GM19324 (cell line): ENCODE data around the gene SFRP4.

Experiments
- ATAC-seq: cut with Tn5 transposase; IDR thresholded peaks from one replicate; pipeline ENCODE4 v1.9.1; 2021; ENCODE audit warnings: mild to moderate bottlenecking, moderate library complexity; ENCODE audit not compliant: unreplicated experiment, low FRiP score

SFRP4 gene

GRCh38 chr7:37927773-37928444, 11.3 kb upstream of the SFRP4 start:
- no peak for ATAC-seq

DNA sequence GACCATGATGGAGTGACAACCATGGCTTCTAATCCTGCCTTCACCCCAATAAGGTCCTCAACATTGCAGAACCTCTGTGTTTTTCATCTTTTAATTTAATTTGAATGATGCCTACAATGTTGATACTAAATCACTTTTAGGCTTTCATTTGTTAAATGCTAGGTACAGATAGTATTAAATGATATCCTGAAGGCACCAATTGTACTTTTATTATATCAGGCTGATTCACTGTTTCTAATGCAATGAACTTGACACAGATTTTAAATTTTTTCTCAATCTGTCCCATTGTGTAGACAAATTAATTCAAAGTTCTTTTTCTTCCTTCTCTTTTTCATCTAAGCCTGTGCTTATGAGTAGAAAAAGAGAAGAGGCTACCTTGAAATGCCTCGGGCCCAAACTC, 9.0 kb upstream of the SFRP4 start:
- ATAC-seq: no peak

DNA sequence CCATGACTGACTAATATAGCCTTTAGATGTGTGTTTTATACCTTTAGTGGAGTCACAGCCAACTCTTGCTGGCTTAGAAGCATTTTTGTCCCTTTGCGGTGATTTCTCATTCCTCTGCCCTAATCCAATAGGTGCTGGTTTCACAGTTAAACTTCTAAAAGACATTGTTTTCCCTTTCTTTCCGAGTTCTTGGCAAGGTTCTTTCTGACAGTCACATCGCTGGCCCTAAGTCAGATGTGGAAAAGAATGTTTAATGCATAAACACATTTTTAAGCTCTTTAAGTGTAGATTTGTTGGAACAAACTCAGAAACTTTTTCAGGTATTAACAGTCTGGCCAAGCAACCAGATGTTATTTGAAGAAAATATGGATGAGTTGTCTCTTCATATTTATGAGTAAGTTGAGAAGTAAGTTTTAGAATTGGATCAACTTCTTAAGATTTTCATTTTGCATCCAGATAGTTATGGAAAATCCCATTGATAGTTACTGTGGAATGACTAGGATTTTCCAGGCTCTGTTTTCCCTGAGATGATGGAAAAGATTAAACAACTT, 7.9 kb upstream of the SFRP4 start:
- no peak for ATAC-seq

- no peak for ATAC-seq
Observed at GRCh38 chr7:37923996-37924395, 7.4 kb upstream of the SFRP4 start.

GRCh38 chr7:37921876-37922275, 5.3 kb upstream of the SFRP4 start:
- ATAC-seq: no peak

DNA sequence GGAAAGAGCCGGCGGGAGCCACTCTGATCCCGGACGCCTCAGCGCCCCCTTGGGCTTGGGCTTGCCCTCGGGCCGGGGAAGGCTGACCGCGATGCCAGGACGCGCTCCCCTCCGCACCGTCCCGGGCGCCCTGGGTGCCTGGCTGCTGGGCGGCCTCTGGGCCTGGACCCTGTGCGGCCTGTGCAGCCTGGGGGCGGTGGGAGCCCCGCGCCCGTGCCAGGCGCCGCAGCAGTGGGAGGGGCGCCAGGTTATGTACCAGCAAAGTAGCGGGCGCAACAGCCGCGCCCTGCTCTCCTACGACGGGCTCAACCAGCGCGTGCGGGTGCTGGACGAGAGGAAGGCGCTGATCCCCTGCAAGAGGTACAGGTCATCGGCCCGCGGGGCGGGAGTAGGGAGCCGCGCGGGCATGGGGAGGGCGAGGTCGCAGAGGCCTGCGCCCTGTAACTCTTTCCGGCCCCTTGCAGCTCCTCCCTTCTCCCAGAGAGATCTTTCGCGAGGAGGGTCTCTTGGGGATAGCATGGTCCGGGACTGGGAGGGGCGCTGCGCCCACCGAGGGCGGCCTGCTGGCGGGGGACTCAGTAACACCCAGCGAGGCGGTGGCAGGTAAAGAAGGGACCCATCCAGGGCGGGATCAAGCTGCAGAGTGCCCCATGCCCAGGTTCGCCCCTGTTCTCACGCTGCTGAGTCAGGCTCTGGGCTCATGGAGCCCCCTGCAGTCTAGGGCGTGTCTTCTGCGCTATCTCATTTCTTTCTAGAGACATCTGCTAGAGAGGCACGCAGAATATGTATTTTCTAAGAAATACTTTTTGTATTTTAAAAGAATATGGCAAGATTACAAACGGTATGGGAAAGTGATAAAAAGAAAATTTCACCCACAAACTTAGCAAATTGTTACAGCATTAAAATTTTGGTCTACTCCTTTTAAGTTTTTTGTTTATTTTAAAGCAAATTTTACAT, 4.5 kb upstream of the SFRP4 start:
- ATAC-seq: peak; percentile 66

DNA sequence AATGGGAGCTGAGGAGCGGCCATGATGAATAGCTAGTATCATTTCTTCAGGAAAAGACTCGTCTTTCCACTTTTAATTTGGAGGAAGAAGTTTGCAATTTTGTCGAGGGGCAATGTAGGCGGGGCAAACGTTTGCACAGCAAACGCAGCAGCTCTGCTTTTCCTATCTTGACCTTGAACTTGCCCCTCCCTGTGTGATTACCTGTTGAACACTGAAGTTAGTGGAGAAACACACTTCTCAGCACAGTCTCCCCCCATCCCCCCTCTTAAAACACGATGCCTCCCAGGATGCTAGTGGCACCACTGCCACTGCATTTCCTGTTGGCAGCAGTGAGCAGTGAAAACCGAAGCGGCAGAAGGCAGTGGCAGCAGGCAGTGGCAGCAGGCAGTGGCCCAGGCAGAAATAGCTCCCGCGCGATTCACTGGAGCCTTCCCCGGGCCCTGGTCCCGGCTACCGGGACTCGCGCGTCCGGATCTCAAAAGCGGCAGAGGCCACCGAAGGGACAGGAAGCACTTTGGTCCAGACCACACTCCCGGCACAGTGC, 3.8 kb upstream of the SFRP4 start, which contains the start of gene EPDR1:
EPDR1 (plus strand) TSS at position 336 of the 544 bp plus-strand sequence. CDS start 300 bp downstream, outside the sequence.
- peak; percentile 57 for ATAC-seq

GRCh38 chr7:37918526-37918925, 1.9 kb upstream of the SFRP4 start:
- ATAC-seq: no peak

DNA sequence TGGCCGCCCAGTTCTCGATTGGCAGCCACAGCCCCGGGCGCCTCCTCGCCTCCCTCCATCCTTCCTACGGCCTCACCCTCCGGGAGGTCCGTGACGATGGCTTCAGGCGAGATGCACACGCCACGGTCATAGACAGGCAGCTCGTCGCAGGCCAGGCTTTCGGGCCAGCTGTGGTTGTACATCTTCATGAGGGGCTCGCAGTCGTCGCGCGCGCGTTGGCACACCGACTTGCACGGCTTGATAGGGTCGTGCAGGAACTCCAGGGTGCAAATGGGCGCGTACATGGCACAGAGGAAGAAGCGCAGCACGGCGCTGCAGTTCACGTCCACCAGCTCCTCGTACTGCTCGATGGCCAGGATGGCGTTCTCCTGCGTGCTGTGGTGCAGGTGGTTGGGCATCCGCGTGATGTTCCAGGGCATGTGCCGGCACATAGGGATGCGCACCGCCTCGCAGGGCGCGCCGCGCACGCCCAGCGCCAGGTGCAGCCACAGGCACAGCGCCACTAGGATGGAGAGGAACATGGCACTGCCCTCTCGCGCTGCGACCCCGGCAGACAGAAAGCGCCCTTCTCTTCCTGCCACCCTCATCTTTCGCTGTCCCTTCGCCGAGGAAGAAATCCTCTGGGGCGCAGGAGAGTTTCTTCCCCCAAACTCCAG, 472 bp downstream of the SFRP4 start:
- no peak for ATAC-seq

GRCh38 chr7:37915438-37915837, 1.2 kb downstream of the SFRP4 start:
- ATAC-seq: no peak

DNA sequence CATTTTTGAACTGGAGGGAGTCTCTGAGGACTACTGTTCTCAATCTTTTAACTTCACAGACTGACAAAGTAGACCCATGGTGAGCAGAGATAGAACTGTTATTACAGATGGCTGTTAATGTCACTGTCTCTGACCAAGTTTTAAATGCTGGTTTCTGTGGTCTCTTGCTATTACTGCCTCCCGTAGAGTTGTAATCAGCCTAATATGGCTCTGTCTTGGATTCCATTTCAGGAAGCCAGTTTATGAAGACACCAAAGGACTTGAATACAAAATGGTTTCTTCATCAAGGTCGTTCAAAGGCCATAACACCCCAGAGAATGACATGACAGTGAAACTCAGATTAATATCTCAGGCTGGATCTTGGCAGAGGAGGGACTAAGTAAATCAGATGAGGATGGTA, 3.9 kb downstream of the SFRP4 start:
- no peak for ATAC-seq

DNA sequence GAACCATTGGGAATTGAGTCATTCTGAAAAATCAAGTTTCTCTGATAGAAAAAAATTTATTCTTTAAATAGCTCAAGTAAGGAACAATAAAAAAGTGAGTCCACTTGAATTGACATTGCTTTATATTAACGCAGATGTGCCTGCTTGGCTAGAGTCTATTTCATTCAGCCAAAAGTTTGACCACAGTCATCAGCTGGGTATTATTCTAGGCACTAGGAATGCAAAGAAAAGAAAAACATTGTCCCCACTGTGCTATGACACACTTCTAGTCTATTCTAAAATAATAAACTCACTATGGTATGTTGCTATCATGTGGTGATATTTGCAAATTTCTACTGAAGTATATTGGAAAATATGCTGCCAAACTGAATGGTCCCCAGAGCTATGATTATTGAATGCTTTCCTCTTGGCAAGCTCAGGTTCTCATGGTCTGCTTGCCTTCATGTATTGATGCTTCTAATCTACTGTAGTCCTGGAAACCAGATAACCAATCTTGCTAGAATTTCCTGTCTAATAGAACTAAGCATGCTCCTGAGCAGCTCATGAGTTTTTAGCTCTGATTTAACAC, 8.3 kb downstream of the SFRP4 start:
- no peak for ATAC-seq

DNA sequence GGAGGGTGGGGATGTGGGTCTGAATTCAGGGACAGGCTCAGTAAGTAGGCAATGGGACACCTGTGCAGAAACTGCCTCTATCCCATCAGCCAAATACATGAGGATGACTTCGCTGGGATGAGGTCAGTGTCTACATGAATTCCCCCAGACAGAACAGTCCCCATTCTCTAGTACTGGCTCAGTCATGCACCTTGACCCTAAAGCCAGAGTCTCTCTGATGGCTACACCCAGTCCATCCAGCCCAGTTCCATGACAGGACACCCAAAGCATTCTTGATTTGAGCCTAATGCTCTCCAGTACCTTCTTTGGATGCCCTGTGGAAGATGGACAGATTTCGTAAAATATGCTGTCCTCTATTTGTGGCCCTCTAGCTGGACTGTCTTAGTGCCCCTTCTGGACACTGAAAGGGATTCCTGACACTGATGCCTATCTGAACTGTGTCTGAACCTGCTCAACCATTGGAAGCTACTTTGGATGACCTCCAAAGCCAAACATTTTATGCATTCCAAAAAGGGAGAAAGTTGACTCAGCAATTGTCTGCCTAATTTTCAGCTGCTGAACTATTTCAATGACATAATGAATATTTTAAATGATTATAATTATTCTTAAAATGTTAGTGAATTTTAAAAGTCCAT, 14.6 kb downstream of the SFRP4 start:
- ATAC-seq: no peak

- no peak for ATAC-seq
Observed at GRCh38 chr7:37901236-37901827, 15.3 kb downstream of the SFRP4 start.

- ATAC-seq: no peak
Observed at GRCh38 chr7:37899712-37900247, 16.8 kb downstream of the SFRP4 start.

DNA sequence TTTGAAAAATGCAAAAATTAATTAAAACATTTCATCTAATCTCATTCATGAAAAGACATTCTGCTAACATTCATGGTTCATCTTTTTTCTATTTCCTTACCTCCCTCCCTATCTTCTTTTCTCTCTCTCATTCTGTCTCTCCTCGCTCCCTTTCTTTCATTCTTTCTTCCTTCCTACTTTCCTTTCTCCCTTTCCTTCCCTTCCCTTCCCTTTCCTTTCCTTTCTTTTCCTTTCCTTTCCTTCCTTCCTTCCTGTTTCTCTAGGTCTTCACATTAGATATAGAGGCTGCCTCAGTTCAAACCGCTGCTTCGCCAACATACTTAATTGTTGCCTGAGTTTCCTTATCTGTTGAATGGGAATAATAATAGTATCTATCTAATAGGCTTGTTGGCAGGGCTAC, 21.9 kb downstream of the SFRP4 start:
- ATAC-seq: no peak

GRCh38 chr7:37893359-37893758, 23.3 kb downstream of the SFRP4 start:
- no peak for ATAC-seq

- no peak for ATAC-seq
Observed at GRCh38 chr7:37882086-37882485, 34.5 kb downstream of the SFRP4 start.
